ENCODE measurements around the gene CIART.

GRCh38 chr1:150268340-150268704 lies 14.0 kb upstream of the CIART start:
- TF ChIP-seq, protein P1, sequence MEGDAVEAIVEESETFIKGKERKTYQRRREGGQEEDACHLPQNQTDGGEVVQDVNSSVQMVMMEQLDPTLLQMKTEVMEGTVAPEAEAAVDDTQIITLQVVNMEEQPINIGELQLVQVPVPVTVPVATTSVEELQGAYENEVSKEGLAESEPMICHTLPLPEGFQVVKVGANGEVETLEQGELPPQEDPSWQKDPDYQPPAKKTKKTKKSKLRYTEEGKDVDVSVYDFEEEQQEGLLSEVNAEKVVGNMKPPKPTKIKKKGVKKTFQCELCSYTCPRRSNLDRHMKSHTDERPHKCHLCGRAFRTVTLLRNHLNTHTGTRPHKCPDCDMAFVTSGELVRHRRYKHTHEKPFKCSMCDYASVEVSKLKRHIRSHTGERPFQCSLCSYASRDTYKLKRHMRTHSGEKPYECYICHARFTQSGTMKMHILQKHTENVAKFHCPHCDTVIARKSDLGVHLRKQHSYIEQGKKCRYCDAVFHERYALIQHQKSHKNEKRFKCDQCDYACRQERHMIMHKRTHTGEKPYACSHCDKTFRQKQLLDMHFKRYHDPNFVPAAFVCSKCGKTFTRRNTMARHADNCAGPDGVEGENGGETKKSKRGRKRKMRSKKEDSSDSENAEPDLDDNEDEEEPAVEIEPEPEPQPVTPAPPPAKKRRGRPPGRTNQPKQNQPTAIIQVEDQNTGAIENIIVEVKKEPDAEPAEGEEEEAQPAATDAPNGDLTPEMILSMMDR (IDR thresholded peaks at IDR 0.05; ENCODE audit: low read length) = no peak
- no peak for TF ChIP-seq EZH2phosphoT487 (IDR thresholded peaks at IDR 0.05; ENCODE audit: low read length)

Measured in MM.1S (cell line).